SU-DHL-6 (cell line): ENCODE data around the gene SPA17.

Experiments used
- H2AFZ ChIP-seq: fragments of 200-600 bp; sonication (generic); 2 replicates; pipeline ENCODE4 v1.6.1; 2014; ENCODE audit warnings: low read depth, mild to moderate bottlenecking, moderate library complexity, mixed read lengths, antibody characterized with exemption, low read length; ENCODE audit not compliant: severe bottlenecking
- H3F3A ChIP-seq: fragments of 200-600 bp; shearing (Covaris generic); 2 replicates; pipeline ENCODE4 v1.6.0; 2016; ENCODE audit warnings: antibody characterized with exemption, mild to moderate bottlenecking; ENCODE audit not compliant: insufficient read depth
- H3K27ac ChIP-seq: fragments of 200-600 bp; sonication (generic); 2 replicates; pipeline ENCODE4 v1.5.1; 2016; ENCODE audit warnings: low read depth, mild to moderate bottlenecking, low read length, moderate library complexity, mixed read lengths
- H3K27me3 ChIP-seq: fragments of 200-600 bp; sonication (generic), shearing (Covaris generic); 2 replicates; pipeline ENCODE4 v1.6.0; 2014; ENCODE audit warnings: mild to moderate bottlenecking, low read length
- H3K36me3 ChIP-seq: fragments of 200-600 bp; sonication (generic); 2 replicates; pipeline ENCODE4 v1.6.1; 2014; ENCODE audit warnings: mild to moderate bottlenecking, low read length, mixed read lengths
- H3K4me2 ChIP-seq: fragments of 300-600, 200-600 bp; shearing (Covaris generic), sonication (generic); 2 replicates; pipeline ENCODE4 v1.6.0; 2014; ENCODE audit warnings: low read length, low read depth, mild to moderate bottlenecking; ENCODE audit not compliant: poor library complexity, severe bottlenecking
- H3K4me3 ChIP-seq: fragments of 200-600 bp; sonication (generic); 2 replicates; pipeline ENCODE4 v1.5.1; 2014; ENCODE audit warnings: antibody characterized with exemption, low read length, mild to moderate bottlenecking, mixed read lengths; ENCODE audit not compliant: insufficient read depth, poor library complexity, severe bottlenecking
- H3K79me2 ChIP-seq: fragments of 200-600 bp; sonication (generic); 2 replicates; pipeline ENCODE4 v1.6.1; 2014; ENCODE audit warnings: mild to moderate bottlenecking, low read length, moderate library complexity; ENCODE audit not compliant: insufficient read depth
- H3K9ac ChIP-seq: fragments of 200-600 bp; sonication (generic); 2 replicates; pipeline ENCODE4 v1.7.0; 2014; ENCODE audit warnings: mild to moderate bottlenecking, low read length
- H3K9me2 ChIP-seq: fragments of 200-600 bp; sonication (generic); replicated peaks from 2 replicates; pipeline ENCODE4 v1.6.1; 2014; ENCODE audit warnings: low read length; ENCODE audit not compliant: insufficient read depth
- H3K9me3 ChIP-seq: fragments of 200-600 bp; sonication (generic); 2 replicates; pipeline ENCODE4 v1.6.1; 2014; ENCODE audit warnings: low read length, mixed read lengths; ENCODE audit not compliant: insufficient read depth
- H4K20me1 ChIP-seq: fragments of 200-600 bp; sonication (generic); 2 replicates; pipeline ENCODE4 v1.6.1; 2014; ENCODE audit warnings: low read depth, mild to moderate bottlenecking, antibody characterized with exemption, low read length, moderate library complexity, mixed read lengths
- CTCF ChIP-seq: fragments of 200-600 bp; sonication (generic); IDR thresholded peaks from one replicate; pipeline ENCODE4 v1.5.1; 2017; ENCODE audit warnings: antibody characterized with exemption, mild to moderate bottlenecking, low read length, moderate library complexity; ENCODE audit not compliant: insufficient read depth, poor library complexity, severe bottlenecking
- EZH2phosphoT487 ChIP-seq: fragments of 200-600 bp; sonication (generic), shearing (Covaris generic); conservative IDR thresholded peaks from 2 replicates; pipeline ENCODE4 v1.6.1; 2018; ENCODE audit warnings: mild to moderate bottlenecking, antibody characterized with exemption, low read length, moderate library complexity, mixed read lengths

Gene SPA17

GRCh38 chr11:124670732-124671131 lies 3.0 kb upstream of the SPA17 start:
- H3K4me3 ChIP-seq = no peak overlapping the region
- H3K4me2 ChIP-seq = no peak overlapping the region
- no peak overlapping the region for H3K27ac ChIP-seq

GRCh38 chr11:124672536-124673215 lies 1.0 kb upstream of the SPA17 start:
- Histone ChIP-seq H3K27ac (no peak overlapping the region), H3K27me3 (no peaks in the 10 kb centered on the region), H3K79me2 (no peaks in the 10 kb centered on the region), H2AFZ (peak overlapping the region; percentile 97), H3K4me2 (peak overlapping the region; percentile 66), H3F3A (no peaks in the 10 kb centered on the region; the same call in 1 of the 2 replicates), H3K9me3 (no peaks in the 10 kb centered on the region), H3K4me3 (peak overlapping the region; percentile 72), H3K9me2 (no peaks in the 10 kb centered on the region), H3K36me3 (no peaks in the 10 kb centered on the region), H4K20me1 (no peaks in the 10 kb centered on the region), H3K9ac (peak overlapping the region; percentile 75)
- TF ChIP-seq CTCF = no peak
- no peak for TF ChIP-seq EZH2phosphoT487

More at GRCh38 chr11:124670732-124671131, 3.0 kb upstream of the SPA17 start:
- Histone ChIP-seq H4K20me1 (no peaks in the 10 kb centered on the region), H3K9me2 (no peaks in the 10 kb centered on the region), H3K27me3 (no peaks in the 10 kb centered on the region), H3F3A (no peaks in the 10 kb centered on the region; the same call in 1 of the 2 replicates), H3K79me2 (no peaks in the 10 kb centered on the region), H3K36me3 (no peaks in the 10 kb centered on the region), H2AFZ (no peak overlapping the region), H3K9ac (no peak overlapping the region), H3K9me3 (no peaks in the 10 kb centered on the region)
- no peak for TF ChIP-seq CTCF
- TF ChIP-seq EZH2phosphoT487 = no peak

GRCh38 chr11:124674168-124674517 lies 439 bp downstream of the SPA17 start:
- H4K20me1 ChIP-seq = no peaks in the 10 kb centered on the region
- H3K27me3 ChIP-seq = no peaks in the 10 kb centered on the region
- no peaks in the 10 kb centered on the region for H3K79me2 ChIP-seq
- H2AFZ ChIP-seq = peak overlapping the region; percentile 89
- no peaks in the 10 kb centered on the region for H3K9me3 ChIP-seq
- no peaks in the 10 kb centered on the region; the same call in 1 of the 2 replicates for H3F3A ChIP-seq
- peak overlapping the region; percentile 72 for H3K4me3 ChIP-seq
- TF ChIP-seq EZH2phosphoT487 = no peak
- TF ChIP-seq CTCF = no peak
- H3K9ac ChIP-seq = peak overlapping the region; percentile 75
- H3K9me2 ChIP-seq = no peaks in the 10 kb centered on the region
- no peak overlapping the region for H3K27ac ChIP-seq
- no peaks in the 10 kb centered on the region for H3K36me3 ChIP-seq
- H3K4me2 ChIP-seq = peak overlapping the region; percentile 66
